ENCODE measurements around the gene SLC22A12.

The SLC22A12 gene

DNA sequence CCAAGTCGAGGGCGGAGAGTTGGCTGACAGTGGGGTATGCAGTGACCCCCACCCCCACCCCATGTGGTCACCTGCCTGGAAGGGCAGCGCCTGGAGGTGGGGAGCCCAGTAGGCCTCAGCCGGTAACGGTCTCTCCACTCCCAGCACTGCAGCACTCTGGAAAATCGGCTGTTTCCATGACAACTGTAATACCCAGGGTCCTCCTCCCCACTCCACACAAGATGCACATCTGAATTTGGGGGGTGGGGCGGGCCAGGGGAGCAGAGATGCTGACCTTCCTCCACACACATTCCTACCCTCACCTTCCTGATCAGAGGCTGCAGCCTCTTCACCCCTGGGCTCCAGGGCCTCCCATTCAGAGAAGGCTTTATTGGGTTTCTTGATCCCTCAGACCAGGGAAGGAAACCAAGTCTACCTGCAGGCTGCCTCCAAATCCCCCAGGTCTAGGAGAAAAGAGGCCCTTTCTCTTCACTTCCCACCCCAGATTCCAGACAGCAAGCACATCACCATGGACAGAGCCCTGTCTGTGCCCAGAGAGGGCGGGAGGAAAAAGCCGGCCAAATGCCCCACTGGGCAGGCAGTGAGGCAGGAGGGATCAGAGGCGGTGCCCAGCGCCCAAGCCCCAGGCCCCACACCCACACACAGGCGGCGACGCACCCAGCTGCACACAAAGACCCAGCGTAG, 46.5 kb downstream of the SLC22A12 start:
- Histone ChIP-seq H3K27me3 (ENCODE audit: insufficient read depth, low read length) (peaks cover 26% of the 10 kb centered on the region), H3K4me3 (ENCODE audit: low read length) (no peak overlapping the region)

DNA sequence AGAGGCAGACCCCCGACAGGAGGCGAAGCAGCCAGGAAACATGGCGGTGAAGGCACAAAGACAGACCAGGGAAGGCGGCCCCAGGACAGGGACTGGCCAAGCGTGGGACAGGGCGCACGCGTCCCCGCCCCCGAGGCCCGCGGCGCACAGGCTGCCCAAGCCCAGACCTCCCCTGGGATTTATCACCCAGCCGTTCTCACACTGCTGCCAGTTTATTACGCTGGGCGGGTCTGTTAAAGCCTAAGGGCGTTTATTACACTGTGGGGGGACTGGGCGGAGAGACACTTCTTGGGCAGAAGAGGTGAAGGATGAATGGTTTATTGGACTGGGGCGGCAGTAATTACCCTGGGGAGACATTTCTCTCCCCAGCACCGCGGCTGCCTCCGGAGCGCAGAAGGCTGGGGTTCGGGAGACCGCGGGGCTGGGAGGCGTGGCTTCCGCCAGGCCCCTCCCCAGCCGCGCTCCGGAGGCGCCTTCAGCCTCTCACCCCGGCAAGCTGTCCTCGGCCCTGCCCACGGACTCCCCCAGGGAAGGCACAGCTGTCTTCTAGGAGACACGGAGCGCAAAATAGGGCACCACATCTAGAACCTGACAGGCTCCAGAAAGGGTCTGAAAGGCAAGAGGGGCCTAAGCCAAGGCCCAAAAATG, 47.1 kb downstream of the SLC22A12 start:
- Histone ChIP-seq H3K27me3 (ENCODE audit: insufficient read depth, low read length) (peaks cover 26% of the 10 kb centered on the region), H3K4me1 (ENCODE audit: insufficient read depth, low read length) (peaks cover 6% of the 10 kb centered on the region), H2AFZ (ENCODE audit: low read depth, low read length) (no peak overlapping the region), H3K36me3 (ENCODE audit: insufficient read depth, low read length) (no peaks in the 10 kb centered on the region), H3K9me3 (ENCODE audit: low read length) (no peaks in the 10 kb centered on the region), H3K4me3 (ENCODE audit: low read length) (no peak overlapping the region)

More for the DNA sequence above, 46.5 kb downstream of the SLC22A12 start:
- Histone ChIP-seq H3K4me1 (ENCODE audit: insufficient read depth, low read length) (peaks cover 6% of the 10 kb centered on the region), H3K9me3 (ENCODE audit: low read length) (no peaks in the 10 kb centered on the region), H3K36me3 (ENCODE audit: insufficient read depth, low read length) (no peaks in the 10 kb centered on the region), H2AFZ (ENCODE audit: low read depth, low read length) (no peak overlapping the region)

DNA sequence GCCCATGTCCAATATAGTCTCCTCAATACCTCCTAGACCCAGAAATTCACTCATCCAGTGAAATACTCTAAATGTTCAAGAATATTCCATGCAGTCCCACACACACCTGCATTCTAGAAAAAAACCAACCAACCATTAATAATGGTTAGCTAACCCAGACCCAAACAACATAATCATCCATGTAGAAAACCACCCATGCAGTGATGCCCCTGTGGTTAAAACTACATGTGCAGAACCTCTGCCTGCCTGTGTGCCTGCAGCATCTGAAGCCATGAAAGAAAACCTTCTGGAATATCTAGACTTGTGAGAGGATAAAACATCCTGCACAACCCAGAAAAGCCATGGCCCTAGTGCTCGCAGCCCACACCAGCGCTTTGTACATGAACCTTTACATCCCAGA, 47.8 kb downstream of the SLC22A12 start:
- Histone ChIP-seq H3K4me1 (ENCODE audit: insufficient read depth, low read length) (peaks cover 7% of the 10 kb centered on the region), H3K27me3 (ENCODE audit: insufficient read depth, low read length) (peaks cover 27% of the 10 kb centered on the region), H3K9me3 (ENCODE audit: low read length) (no peaks in the 10 kb centered on the region), H3K36me3 (ENCODE audit: insufficient read depth, low read length) (no peaks in the 10 kb centered on the region), H3K4me3 (ENCODE audit: low read length) (no peak overlapping the region), H2AFZ (ENCODE audit: low read depth, low read length) (no peak overlapping the region)

DNA sequence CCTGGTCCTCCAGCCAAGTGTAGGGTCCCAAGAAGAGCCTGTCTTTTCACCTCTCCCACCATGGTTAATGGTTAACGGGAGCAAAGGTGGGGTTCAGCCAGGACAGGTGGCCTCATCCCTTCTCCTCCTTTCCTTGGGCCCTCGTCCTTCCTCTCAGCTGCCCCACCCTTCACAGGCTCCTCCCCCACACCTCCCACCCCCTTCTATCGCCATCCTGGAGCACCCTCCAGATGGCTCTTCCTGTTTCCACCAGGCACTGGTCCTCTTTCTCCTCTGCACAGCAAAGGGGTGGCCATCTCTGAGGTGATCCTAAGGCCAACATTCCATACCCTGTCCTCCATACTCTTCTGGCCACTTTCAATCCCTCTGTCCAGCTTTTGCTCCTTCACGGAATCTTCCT, 48.9 kb downstream of the SLC22A12 start:
- Histone ChIP-seq H3K27me3 (ENCODE audit: insufficient read depth, low read length) (peaks cover 35% of the 10 kb centered on the region), H3K4me1 (ENCODE audit: insufficient read depth, low read length) (peaks cover 15% of the 10 kb centered on the region), H3K9me3 (ENCODE audit: low read length) (no peaks in the 10 kb centered on the region), H3K36me3 (ENCODE audit: insufficient read depth, low read length) (no peaks in the 10 kb centered on the region), H2AFZ (ENCODE audit: low read depth, low read length) (no peak overlapping the region), H3K4me3 (ENCODE audit: low read length) (no peak overlapping the region)

DNA sequence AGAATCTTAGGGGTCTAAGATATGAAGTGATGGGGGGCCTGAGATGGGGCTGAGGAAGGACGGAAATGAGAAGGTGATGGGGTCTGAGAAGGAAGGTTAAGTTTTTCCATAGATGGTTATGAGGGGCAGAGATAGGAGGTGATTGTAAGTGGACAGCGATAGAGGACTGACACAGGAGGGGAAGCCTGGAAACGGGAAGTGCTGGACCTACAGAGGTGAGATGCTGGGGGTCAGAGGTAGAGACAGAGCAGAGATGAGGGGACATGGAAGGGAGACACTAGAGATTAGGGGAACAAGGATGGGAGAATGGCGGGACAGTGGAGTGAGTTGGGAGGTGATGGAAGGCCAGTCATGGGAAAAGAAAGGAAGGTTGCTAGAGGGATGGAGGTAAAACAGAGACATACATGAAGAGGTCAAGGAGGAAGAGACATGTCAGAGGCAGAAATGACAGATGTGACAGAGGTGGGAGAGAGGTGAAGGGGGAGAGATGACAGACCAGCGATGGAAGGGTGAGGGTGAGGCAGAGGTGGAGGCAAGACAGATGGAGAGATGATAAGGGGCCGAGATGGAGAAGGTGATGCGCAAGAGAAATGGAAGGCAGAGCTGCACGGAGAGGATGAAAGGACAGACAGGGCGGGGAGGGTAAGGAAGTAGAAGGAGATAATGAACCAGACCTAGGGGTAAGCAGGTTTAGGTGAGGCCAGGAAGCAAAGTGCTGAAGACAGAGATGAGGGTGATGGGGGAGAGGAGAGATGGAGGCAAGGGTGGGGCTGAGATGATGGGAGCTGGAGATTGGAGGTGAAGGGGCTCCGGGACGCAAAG, 50.8 kb downstream of the SLC22A12 start:
- Histone ChIP-seq H3K27me3 (ENCODE audit: insufficient read depth, low read length) (peaks cover 40% of the 10 kb centered on the region), H3K4me1 (ENCODE audit: insufficient read depth, low read length) (peaks cover 18% of the 10 kb centered on the region), H3K4me3 (ENCODE audit: low read length) (no peak overlapping the region), H2AFZ (ENCODE audit: low read depth, low read length) (no peak overlapping the region), H3K9me3 (ENCODE audit: low read length) (no peaks in the 10 kb centered on the region), H3K36me3 (ENCODE audit: insufficient read depth, low read length) (no peaks in the 10 kb centered on the region)

DNA sequence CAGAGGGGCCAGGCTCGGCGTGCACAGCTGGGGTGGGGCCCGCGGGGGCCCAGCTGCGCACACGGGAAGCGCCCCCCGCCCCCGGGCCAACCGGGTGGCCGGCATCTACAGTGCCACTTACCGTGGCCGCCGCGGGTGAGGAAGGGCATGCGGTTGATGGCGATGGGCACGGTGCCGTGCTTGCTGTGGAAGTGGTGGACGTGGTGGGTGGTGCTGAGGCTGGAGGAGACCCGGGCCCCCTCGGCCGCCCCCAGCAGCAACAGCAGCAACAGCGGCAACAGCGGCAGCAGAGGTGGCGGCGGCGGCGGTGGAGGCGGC, 51.4 kb downstream of the SLC22A12 start:
- Histone ChIP-seq H3K36me3 (ENCODE audit: insufficient read depth, low read length) (no peaks in the 10 kb centered on the region), H3K27me3 (ENCODE audit: insufficient read depth, low read length) (peaks cover 40% of the 10 kb centered on the region), H3K4me1 (ENCODE audit: insufficient read depth, low read length) (peaks cover 16% of the 10 kb centered on the region), H3K4me3 (ENCODE audit: low read length) (peak overlapping the region; percentile 14), H2AFZ (ENCODE audit: low read depth, low read length) (no peak overlapping the region), H3K9me3 (ENCODE audit: low read length) (no peaks in the 10 kb centered on the region)

DNA sequence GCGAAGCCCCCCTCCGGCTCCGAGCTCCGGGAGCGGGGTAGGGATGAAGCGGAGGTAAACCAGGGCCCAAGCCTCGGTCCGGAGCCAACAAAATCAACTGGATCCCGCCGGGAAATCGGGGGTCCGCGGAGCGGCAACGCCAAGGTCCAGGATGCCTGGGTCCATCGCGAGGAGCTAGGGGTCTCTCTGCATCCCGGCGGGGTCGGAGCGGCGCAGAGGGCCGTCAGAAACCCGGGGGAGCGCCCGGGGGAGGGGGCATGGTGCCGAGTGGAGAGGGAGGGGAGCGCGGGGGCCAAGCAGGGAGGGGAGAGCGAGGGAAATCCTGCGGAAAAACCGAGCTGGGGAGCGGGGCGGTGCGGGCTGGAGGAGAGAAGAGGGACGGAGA, 51.8 kb downstream of the SLC22A12 start:
- Histone ChIP-seq H3K27me3 (ENCODE audit: insufficient read depth, low read length) (peaks cover 40% of the 10 kb centered on the region), H3K4me1 (ENCODE audit: insufficient read depth, low read length) (peaks cover 12% of the 10 kb centered on the region), H3K9me3 (ENCODE audit: low read length) (no peaks in the 10 kb centered on the region), H3K36me3 (ENCODE audit: insufficient read depth, low read length) (no peaks in the 10 kb centered on the region), H2AFZ (ENCODE audit: low read depth, low read length) (no peak overlapping the region), H3K4me3 (ENCODE audit: low read length) (peak overlapping the region; percentile 39)

DNA sequence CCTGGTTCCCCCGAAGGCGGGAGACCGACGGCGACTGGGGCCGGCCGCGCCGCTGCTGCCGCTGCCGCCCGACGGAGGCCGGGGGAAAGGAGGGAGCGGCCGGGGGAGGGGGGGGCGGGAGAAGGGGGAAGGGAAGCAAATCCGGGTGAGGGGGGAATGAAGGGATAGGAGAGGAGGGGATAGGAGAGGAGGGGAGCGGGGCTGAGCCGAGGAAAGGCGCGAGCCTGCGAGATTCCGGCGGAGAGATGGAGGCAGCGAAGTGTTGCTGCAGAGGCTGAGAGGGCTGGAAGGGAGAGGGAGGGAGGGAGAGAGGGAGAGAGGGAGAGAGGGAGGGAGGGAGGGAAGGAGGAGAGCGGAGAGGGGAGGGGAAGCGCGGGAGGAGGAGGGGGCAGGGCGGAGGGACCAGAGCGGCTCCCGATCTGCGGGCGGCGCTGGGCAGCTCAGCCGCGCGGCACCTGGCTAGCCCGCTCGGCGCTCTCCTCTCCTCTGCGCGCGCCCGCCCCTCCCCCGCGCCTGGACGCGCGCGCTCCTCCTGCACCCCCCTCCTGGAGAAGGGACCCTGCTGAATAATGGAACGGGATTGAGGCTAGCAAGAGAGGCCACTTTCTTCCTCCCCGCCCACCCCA, 52.3 kb downstream of the SLC22A12 start:
- Histone ChIP-seq H2AFZ (ENCODE audit: low read depth, low read length) (no peak overlapping the region), H3K36me3 (ENCODE audit: insufficient read depth, low read length) (no peaks in the 10 kb centered on the region), H3K27me3 (ENCODE audit: insufficient read depth, low read length) (peaks cover 40% of the 10 kb centered on the region), H3K4me1 (ENCODE audit: insufficient read depth, low read length) (peaks cover 12% of the 10 kb centered on the region), H3K9me3 (ENCODE audit: low read length) (no peaks in the 10 kb centered on the region), H3K4me3 (ENCODE audit: low read length) (peak overlapping the region; percentile 40)

DNA sequence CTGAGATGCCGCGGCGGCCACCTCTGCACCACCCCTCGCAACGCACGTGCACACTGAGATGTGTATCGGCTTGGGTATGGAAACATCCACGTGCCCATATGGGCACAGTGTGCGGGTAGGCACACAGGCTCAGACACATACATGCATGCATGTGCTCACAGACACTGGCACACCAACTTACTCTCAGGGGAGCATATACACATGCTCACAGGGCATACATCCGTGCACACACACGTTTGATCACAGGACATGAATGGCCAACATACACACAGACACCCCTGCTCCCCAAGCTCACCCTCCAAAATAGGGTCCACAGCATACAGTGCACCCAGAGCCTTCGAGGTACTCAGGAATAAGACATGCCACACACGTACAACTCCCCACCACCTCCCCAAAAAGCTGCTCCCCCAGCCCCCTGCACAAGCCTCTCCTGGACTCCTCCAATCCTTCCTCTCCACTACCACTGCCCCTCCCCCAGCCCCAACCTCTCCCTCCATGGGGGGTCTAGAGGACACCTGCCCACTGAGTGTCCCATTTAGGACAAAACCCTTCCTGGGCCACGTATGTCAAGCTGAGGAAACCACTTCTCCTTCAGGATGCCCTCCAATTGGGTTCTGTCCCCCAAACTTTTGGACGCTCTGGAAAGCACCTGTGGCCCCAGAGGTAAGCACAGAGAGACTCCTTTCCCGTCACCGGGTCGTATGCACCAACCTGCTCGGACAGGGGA, 53.1 kb downstream of the SLC22A12 start:
- Histone ChIP-seq H3K4me3 (ENCODE audit: low read length) (peak overlapping the region; percentile 26), H3K9me3 (ENCODE audit: low read length) (no peaks in the 10 kb centered on the region), H3K36me3 (ENCODE audit: insufficient read depth, low read length) (no peaks in the 10 kb centered on the region), H2AFZ (ENCODE audit: low read depth, low read length) (no peak overlapping the region), H3K27me3 (ENCODE audit: insufficient read depth, low read length) (peaks cover 37% of the 10 kb centered on the region), H3K4me1 (ENCODE audit: insufficient read depth, low read length) (peaks cover 12% of the 10 kb centered on the region)

DNA sequence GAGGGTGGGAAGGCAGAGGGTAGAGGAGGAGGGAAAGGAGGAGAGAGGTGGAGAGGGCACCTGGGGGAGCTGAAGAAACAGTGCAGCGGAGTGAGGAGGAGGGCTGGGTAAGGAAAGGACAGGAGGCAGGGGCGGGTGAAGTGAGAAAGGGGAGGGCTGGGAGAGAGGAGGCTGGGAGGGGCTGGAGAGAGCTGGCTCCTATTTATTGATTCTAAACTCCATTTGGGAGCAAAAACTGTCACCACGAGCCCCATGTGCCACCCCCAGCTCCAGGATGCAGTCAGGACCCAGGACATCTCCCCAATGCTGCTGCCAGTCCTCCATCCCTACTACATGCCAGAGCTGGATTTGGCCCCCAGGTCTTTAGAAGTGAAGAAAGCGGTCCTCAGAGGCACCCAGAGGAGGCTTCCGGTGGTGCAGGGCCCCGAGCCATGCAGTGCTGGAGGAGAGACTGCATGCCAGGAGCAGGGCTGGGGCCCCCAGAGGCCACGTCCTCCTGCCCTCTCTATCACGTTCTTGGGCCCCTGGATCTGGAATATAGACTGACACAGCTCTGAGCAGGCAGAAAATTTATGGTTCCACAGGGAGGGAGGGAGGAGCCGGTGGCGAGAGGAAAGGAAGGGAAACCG, 53.7 kb downstream of the SLC22A12 start:
- no peak overlapping the region for H2AFZ ChIP-seq (ENCODE audit: low read depth, low read length)
- H3K4me1 ChIP-seq (ENCODE audit: insufficient read depth, low read length): peaks cover 12% of the 10 kb centered on the region
- no peaks in the 10 kb centered on the region for H3K36me3 ChIP-seq (ENCODE audit: insufficient read depth, low read length)
- peaks cover 37% of the 10 kb centered on the region for H3K27me3 ChIP-seq (ENCODE audit: insufficient read depth, low read length)
- no peak overlapping the region for H3K4me3 ChIP-seq (ENCODE audit: low read length)
- no peaks in the 10 kb centered on the region for H3K9me3 ChIP-seq (ENCODE audit: low read length)

DNA sequence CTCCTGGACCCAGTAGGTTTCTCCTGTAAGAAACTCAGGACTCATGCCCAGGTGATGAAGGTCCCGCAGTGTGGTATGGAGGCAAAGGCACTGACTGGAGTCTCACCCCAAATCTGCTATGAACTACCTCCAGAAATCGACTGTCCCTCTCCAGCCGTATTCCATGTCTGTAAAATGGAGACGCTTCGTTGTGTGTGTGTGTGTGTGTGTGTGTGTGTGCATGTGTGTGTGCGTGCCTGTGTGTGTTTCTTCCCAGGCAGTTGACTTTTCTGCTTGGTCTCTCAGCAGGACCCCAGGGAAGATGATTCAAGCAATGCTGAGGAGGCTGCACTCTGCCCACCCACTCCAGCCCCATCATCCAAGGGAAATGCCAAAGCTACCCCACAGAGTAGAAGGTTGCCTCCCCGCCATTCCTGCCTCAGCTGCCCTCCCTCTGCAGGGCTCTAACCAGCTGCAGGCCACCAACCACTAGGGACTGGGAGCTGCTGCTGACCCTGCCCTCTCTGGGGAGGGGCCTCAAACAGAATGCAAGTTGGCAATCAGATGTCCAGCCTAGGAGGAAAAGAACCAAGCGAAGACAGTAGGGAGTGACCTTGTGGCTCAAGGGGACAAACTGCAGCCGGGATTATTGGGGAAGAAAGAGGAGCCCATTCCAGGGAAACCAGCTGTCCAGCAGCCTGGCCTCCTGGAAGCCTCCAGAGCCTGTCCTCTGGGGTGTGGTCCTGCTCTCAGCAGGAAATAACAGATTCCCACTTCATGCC, 56.2 kb downstream of the SLC22A12 start:
- H2AFZ ChIP-seq (ENCODE audit: low read depth, low read length): no peak overlapping the region
- no peaks in the 10 kb centered on the region for H3K36me3 ChIP-seq (ENCODE audit: insufficient read depth, low read length)
- H3K4me1 ChIP-seq (ENCODE audit: insufficient read depth, low read length): peaks cover 12% of the 10 kb centered on the region
- H3K27me3 ChIP-seq (ENCODE audit: insufficient read depth, low read length): peaks cover 17% of the 10 kb centered on the region
- H3K9me3 ChIP-seq (ENCODE audit: low read length): no peaks in the 10 kb centered on the region
- H3K4me3 ChIP-seq (ENCODE audit: low read length): no peak overlapping the region

DNA sequence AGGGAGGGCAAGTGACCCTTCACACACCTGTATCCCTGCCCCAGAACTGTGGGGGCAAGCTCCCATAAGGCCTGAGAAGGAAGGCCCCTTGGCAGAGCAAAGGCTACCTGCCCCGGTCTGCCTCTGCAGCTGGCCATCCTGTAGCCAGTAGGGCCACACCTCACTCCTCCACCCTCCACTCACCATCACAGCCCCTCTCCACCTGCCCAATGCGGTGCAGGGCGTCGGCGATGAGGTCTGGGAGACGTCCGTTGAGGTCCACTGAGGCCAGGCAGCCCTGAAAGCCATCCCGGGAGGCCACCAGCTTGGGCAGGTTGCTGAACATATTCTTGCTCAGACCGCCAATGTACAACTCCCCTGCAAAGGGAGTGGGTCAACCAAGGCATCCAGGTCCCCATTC, 57.5 kb downstream of the SLC22A12 start:
- H2AFZ ChIP-seq (ENCODE audit: low read depth, low read length): no peak overlapping the region
- peaks cover 14% of the 10 kb centered on the region for H3K27me3 ChIP-seq (ENCODE audit: insufficient read depth, low read length)
- H3K36me3 ChIP-seq (ENCODE audit: insufficient read depth, low read length): no peaks in the 10 kb centered on the region
- H3K9me3 ChIP-seq (ENCODE audit: low read length): no peaks in the 10 kb centered on the region
- peaks cover 12% of the 10 kb centered on the region for H3K4me1 ChIP-seq (ENCODE audit: insufficient read depth, low read length)
- H3K4me3 ChIP-seq (ENCODE audit: low read length): no peak overlapping the region

Measured in neuron (in vitro differentiated cells).